ENCODE measurements around the gene LIPT2.

Gene LIPT2

DNA sequence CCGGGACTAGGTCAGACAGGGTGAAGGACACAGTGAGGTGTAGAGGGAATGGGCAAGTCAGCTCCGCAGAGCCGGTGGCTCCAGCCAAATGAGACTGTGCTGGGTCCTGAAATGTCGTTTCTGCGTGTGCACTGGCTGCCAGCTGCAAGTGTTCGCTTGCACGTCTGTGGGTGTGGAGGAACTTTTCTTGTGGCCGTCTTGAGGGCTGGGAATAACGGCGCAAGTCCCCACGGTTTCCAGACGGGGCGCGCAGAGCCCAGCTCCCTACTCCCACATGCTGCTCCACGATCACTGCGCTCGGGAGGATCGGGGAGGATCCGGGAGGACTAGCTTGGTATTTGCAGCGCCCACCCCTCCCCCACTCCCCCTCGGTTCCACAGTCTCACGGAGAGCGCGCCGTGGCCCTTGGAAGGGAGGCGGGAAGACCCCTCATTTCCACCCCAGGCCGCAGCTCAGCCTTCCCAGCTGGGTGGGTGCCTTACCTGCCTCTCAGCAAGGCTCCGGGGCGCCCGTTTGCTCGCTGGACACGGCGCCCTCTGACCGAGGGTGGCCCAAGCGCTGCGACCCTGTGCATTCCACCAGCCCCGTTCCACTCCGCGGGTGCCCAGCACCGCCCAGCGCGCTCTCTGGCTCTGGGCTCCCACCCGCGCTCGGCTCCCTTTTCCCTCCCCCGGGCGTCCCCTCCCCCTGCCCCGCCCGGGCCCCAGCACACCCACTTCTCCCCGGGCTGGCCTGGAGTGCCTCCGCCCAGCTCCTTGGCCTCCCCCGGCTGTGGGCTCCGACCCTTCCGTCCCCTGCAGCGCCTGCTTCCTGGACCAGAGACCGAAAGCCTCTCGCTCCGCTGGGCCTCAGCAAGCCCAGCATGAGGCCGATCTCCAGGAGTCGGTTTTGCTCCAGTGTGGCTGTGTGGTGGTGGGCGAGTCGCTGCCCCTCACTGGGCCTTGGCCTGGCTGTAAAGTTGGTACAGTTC is 26.3 kb downstream of the LIPT2 start, which contains the start of gene KCNE3:
KCNE3 (minus strand) TSS at position 634 of the 970 bp plus-strand sequence. CDS start 9,986 bp downstream, outside the sequence.
- peak; percentile 56 for DNase-seq (ENCODE audit: low read depth, low spot score)

GRCh38 chr11:74465291-74465708 is 28.2 kb downstream of the LIPT2 start:
- no peak for DNase-seq (ENCODE audit: low read depth, low spot score)

DNA sequence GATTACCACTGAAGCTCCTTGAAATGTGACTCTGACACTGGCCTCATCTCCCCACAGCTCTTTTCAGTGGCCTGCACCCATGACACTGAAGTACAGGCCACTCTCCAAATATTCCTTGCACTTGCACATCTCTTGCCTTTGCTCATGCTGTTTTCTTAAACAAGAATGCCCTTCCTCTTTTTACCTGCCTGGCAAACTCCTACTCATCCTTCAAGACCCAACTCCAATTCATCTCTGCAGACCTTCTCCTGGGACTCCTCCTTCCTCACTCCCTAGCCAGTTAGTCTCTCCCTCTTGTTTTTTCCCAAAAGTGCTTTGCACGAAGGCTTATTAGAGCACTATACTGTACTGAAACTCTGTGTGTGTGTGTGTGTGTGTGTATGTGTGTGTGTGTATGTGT is 28.8 kb downstream of the LIPT2 start:
- no peak for DNase-seq (ENCODE audit: low read depth, low spot score)

- no peak for DNase-seq (ENCODE audit: low read depth, low spot score)
Measured at GRCh38 chr11:74463216-74463615, 30.3 kb downstream of the LIPT2 start.

DNA sequence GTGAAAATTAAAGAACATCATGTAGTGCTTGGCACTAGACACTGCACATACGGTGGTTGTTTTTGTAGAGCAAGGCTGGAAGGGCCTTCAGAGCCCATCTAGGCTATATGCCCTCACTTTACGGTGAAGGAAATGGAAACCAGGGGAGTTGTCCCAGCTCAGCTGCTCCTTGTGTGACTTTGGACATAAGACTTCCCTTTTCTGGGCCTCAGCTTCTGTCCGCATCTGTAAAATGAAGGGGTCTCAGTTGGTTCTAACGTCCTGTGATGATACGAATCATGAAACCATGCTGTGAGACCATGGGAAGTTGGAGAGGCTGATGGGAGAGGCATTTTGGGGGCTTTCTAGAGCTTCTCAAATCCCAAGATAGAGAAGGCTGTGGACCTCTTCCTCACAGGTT is 30.9 kb downstream of the LIPT2 start:
- no peak for DNase-seq (ENCODE audit: low read depth, low spot score)

GRCh38 chr11:74462009-74462408 is 31.5 kb downstream of the LIPT2 start:
- DNase-seq (ENCODE audit: low read depth, low spot score) = no peak

DNA sequence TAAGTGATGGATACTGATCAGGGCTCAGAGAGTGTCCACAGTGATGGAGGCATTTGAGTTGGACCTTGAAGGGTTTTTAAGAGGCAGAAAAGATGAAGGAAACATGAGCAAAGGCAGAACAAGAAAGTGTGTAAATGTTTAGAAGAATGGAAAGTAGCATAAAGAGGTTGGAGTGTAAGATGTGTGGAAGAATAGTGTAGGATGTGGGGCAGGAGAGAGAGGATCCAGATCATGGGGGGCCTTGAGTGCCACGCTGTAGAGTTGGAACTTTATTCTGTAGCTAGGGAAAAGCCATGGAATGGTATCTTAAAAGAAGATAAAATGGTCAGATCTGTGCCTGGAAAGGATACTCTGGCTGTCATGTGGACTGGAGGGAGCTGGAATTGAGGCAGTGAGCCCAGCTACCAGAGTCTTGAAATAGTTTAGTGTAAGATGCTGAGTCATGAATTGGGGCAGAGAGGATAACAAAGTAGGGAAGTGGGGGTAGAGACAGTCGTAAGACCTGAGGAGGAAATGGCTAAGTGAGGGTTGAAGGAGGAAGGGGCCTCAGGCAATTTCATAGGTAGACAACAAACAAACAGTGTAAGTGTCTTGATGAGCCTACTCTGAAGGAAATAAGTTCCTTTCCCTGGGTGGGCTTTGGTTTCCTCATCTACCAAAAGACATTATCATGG is 32.9 kb downstream of the LIPT2 start:
- DNase-seq (ENCODE audit: low read depth, low spot score) = peak; percentile 35

- no peak for DNase-seq (ENCODE audit: low read depth, low spot score)
Measured at GRCh38 chr11:74460065-74460464, 33.5 kb downstream of the LIPT2 start.

DNA sequence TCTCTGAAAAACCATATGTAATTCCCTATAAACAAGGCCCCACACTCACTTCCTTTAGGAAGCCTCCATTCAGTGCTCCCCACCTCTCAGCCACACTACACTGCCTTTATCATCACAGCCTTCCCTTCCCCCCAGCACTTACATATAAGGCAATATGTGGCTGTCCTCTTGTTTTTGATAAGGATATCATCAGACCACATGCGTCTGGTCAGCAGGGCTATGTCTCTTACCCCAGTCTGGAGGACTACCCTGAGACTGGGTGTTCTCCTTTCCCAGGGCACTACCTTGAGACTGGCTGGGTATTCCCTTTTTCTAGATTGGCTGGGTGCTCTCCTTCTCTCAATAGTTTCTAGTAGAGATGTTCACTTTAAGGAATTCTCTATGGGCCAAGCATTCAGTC is 33.9 kb downstream of the LIPT2 start:
- DNase-seq (ENCODE audit: low read depth, low spot score) = no peak

DNA sequence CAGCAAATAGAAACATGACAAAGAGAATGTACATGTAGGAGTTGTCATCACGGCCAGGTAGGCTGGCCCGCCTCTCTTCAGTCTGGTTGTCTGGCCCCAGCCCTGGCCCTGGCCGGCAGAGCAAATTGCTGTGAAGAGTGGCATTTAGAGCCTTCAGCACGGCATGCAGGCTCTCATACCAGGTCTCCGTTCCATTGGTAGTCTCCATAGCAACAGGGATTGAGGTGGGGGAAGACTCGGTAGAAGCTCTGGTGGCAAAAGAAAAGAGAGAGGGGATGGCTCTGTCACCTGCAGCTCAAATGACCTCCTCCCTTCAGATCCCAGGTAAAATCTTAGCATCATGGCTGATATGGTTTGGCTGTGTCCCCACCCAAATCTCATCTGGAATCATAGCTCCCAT is 36.2 kb downstream of the LIPT2 start:
- no peak for DNase-seq (ENCODE audit: low read depth, low spot score)

GRCh38 chr11:74453373-74453975 is 40.0 kb downstream of the LIPT2 start:
- peak; percentile 76 for DNase-seq (ENCODE audit: low read depth, low spot score)

DNA sequence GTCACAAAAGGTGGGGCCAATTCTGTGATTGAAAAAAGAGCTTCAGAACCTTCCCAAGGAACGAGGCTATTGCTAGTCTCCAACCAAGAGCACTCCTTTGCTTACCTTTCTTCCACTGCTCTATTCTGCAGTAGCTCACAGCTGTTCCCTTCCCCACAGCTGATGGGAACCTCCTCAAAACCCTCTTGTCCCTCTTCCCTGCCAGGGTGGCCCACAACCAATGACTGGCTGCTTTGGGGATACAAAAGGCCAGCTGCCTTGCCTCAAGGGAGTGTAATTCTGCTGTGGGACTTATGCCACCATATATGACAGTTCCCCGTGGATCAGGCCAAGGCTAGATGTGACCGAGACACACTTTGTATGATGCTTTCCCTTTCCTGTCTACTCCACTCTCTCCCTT is 41.2 kb downstream of the LIPT2 start:
- no peak for DNase-seq (ENCODE audit: low read depth, low spot score)

DNA sequence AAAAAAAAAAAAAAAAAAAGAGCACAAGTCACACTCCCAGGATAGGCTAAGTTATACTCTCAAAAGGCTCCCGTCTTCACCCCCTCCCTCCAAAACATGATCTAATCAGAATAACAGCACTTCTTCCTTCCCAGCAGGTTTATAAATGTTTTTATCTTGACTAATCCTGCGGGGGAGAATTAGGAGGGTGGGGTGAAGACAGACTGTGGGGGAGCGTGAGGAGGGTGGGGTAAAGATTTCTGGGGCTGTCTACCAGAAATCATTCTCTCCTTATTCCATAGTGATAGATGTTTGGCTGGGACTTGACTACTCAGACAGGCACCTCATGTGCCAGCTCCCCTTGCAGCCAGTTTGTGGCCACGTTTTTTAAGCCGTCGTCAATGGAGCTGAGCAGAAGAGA is 43.2 kb downstream of the LIPT2 start:
- DNase-seq (ENCODE audit: low read depth, low spot score) = no peak

GRCh38 chr11:74449369-74449931 is 44.1 kb downstream of the LIPT2 start:
- DNase-seq (ENCODE audit: low read depth, low spot score) = peak; percentile 87

- no peak for DNase-seq (ENCODE audit: low read depth, low spot score)
Measured at GRCh38 chr11:74447720-74448119, 45.8 kb downstream of the LIPT2 start.

DNA sequence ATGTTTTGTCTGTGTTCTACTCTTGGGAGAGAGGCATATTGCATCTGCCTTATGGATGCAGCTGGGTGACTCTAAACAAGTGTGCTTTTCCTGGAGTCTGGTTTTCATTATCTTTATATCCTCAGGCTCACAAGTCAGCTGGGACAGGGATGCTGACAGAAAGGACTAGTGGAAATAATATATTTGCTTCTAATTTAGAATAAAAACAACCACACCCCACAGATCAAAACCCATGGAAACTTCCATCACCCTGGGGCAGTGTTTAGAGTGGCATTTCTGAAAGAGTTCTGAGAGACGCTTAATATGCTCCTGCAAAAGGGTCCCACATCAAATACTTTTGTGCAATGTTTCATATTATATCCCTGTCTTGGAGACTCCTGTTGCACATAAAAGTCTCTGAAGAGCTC is 47.0 kb downstream of the LIPT2 start:
- DNase-seq (ENCODE audit: low read depth, low spot score) = no peak

GRCh38 chr11:74444173-74444826 is 49.2 kb downstream of the LIPT2 start:
- DNase-seq (ENCODE audit: low read depth, low spot score) = no peak

- peak; percentile 75 for DNase-seq (ENCODE audit: low read depth, low spot score)
Measured at GRCh38 chr11:74443071-74443864, 50.3 kb downstream of the LIPT2 start.

- peak; percentile 53 for DNase-seq (ENCODE audit: low read depth, low spot score)
Measured at GRCh38 chr11:74442636-74443035, 50.9 kb downstream of the LIPT2 start.

Data from astrocyte of the hippocampus (primary cell).